GM23248 (cell line): ENCODE data around the gene DIAPH3.

Experiments used
- EZH2 ChIP-seq: fragments of 200-600 bp; sonication (generic); IDR thresholded peaks from 2 replicates; pipeline ENCODE4 v1.6.1; 2018; ENCODE audit warnings: antibody characterized with exemption, mild to moderate bottlenecking; ENCODE audit not compliant: insufficient read depth, poor library complexity, severe bottlenecking
- EZH2phosphoT487 ChIP-seq: fragments of 200-600 bp; sonication (generic); IDR thresholded peaks from 2 replicates; pipeline ENCODE4 v1.6.1; 2018; ENCODE audit warnings: antibody characterized with exemption, moderate library complexity, mild to moderate bottlenecking, low read depth; ENCODE audit not compliant: insufficient read depth

GRCh38 chr13:59738921-59739320, 424.8 kb downstream of the DIAPH3 start:
- TF ChIP-seq EZH2 (no peak), EZH2phosphoT487 (no peak)
